RWPE1 (cell line): ENCODE data around the gene CFD.
"Not testable (repeated sequence)": the region's sequence is repeated elsewhere in the genome, so short reads cannot be mapped to it uniquely, and the experiment has no call there.

ENCODE experiments used
- CTCF ChIA-PET: fragments of 350-600 bp; sonication (Branson Sonifier 250); formaldehyde crosslinking; extraction: SDS; loops from one replicate; lab custom pipeline; 2021; lab: Yijun Ruan, JAX
- POLR2A ChIA-PET: fragments of 400-600 bp; formaldehyde crosslinking; extraction: SDS; loops from one replicate; lab custom pipeline; 2020; ENCODE audit warnings: antibody characterized with exemption; ENCODE audit not compliant: low non-redundant PET; lab: Yijun Ruan, JAX
- DNase-seq: peaks from one replicate; pipeline ENCODE4 v3.0.0; 2012; ENCODE audit warnings: low spot score
- H3K27ac ChIP-seq: fragments of 450-650 bp; 2 replicates; pipeline ENCODE4 v1.5.1; 2017
- TF ChIP-seq, protein P1 (sequence below): fragments of 450-650 bp; conservative IDR thresholded peaks from 2 replicates; pipeline ENCODE4 v1.5.1; 2017; ENCODE audit warnings: low read depth, mild to moderate bottlenecking

The CFD gene

DNA sequence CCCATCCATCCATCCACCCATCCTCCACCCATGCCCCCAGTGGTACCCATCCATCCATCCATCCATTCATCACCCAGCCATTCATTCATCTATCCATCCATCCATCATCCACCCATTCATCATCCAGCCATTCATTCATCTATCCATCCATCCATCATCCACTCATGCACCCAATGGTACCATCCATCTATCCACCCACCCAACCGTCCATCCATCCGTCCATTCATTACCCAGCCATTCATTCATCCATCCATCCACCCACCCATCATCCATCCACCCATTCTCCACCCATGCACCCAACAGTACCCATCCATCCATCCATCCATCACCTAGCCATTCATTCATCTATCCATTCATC, 43.0 kb upstream of the CFD start:
- TF ChIP-seq, protein P1, sequence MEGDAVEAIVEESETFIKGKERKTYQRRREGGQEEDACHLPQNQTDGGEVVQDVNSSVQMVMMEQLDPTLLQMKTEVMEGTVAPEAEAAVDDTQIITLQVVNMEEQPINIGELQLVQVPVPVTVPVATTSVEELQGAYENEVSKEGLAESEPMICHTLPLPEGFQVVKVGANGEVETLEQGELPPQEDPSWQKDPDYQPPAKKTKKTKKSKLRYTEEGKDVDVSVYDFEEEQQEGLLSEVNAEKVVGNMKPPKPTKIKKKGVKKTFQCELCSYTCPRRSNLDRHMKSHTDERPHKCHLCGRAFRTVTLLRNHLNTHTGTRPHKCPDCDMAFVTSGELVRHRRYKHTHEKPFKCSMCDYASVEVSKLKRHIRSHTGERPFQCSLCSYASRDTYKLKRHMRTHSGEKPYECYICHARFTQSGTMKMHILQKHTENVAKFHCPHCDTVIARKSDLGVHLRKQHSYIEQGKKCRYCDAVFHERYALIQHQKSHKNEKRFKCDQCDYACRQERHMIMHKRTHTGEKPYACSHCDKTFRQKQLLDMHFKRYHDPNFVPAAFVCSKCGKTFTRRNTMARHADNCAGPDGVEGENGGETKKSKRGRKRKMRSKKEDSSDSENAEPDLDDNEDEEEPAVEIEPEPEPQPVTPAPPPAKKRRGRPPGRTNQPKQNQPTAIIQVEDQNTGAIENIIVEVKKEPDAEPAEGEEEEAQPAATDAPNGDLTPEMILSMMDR = no peak
- ChIA-PET POLR2A (no interaction called here), CTCF (no interaction called here)
- H3K27ac ChIP-seq = no peak overlapping the region
- no peak for DNase-seq

DNA sequence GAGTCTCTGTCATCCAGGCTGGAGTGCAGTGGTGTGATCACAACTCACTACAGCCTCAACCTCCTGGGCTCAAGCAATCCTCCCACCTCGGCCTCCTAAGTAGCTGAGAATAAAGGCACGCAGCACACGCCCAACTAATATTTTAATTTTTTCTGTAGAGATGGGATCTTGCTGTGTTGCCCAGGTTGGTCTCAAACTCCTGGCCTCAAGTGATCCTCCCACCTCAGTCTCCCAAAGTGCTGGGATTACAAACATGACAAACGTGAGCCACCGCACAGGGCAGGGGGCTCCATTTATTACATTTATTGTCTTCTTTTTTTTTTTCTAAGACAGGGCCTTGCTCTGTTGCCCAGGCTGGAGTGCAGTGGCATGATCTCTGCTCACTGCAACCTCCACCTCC, 39.3 kb upstream of the CFD start:
- POLR2A ChIA-PET = not testable (repeated sequence)

DNA sequence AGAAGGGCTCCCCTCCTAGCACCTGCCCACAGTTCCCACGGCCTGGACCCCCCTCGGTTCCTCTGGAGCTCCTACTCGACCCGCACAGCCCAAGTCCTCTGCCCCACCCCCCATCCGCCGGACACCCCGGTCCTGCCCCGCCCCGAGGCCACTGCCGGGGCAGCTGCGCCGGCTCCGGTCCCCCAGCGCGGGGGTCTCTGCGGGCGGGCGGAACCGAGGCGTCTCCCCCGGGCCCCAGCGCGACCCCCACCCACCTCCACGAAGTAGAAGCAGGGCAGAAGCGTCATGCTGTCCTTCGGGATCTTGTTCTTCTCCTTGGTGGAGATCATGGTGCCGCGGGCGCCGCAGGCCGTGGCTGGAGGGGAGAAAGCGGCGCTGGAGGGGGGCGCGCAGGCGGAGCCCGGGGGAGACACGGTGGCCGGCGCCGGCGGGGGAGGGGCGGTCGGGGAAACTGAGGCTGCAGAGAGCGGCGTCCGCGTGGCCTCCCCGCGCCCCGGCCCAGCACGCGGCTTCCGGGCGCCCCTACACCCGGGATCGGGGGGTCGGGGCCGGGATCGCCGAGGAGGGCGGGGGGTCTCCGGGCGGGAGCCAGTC, 38.1 kb upstream of the CFD start:
- ChIA-PET POLR2A (no interaction called here), CTCF (no interaction called here)
- H3K27ac ChIP-seq = no peak overlapping the region
- DNase-seq = no peak
- TF ChIP-seq, protein P1 = no peak

More for the DNA sequence above, 39.3 kb upstream of the CFD start:
- H3K27ac ChIP-seq, DNase-seq: not testable (repeated sequence)
- CTCF ChIA-PET = interaction anchor here (0.6 to 0.7 kb wide), 2 partner anchors 17 to 238 kb away, joined by 3 to 4 read pairs; no protein-coding TSS in a partner anchor

DNA sequence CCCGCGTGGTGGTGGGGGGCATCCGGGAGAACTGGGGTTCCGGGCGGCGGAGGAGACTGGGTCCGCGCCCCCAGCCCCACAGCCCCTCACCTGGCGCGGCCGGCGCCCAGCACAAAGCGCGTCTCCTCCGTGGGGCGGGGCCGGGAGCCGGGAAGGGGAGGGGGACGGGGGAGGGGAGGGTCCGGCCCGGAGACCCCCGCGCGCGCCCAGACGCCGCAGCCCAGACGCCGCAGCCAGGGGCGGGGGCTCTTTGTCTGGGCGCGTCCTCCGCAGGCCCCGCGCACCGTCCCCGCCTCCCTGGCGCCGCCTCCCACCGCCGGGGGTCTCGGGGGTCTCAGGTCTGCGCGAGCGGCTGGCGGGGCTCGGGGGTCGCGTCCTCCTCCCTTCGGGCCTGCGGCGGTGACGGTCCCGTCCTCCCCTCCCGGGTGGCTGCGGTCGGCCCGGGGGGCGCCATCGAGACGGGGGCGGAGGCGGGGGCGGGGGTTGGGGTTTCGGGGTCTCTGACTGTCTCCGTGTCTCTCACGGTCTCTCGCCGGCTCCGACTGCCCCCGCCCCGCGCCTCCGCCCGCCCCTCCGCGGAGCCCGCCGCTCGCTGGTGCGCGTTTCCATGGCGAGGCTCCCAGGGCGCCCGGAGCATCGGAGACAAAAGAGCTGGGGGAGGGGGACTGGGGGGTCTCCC, 37.5 kb upstream of the CFD start, which contains the start of gene PLPPR3:
Gene PLPPR3, minus strand, starts transcription at position 131 of the 679 bp plus-strand sequence. CDS start 396 bp downstream, outside the sequence.
- DNase-seq = no peak
- TF ChIP-seq, protein P1 = no peak
- ChIA-PET POLR2A (no interaction called here), CTCF (no interaction called here)
- H3K27ac ChIP-seq = no peak within 1 kb of the TSS

DNA sequence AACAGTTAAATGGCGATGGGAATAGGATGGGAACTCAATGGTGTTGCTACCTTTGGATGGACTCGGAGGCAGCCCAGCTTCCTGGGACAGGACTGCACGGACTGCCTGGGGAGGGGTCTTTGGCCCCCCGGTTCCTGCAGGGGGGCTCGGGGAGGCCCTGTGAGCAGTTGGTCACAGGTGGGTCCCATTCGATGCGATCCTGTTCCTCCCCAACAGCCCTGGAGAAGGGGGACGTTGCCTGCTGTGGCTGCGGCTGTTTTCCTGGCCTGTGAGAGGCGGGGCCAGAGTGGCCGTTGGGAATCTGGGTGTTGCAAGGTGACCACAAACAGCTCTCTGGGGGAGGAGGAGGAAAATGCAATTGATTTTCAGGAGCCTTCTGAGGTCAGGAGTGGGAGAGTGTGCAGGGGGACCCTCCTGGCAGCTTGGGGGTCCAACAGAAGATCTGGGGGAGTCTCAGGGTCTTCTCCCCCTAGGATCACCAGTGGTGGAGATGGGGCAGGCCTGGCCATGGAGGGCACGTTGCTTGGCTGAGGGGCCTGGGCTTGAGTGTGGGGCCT, 35.8 kb upstream of the CFD start:
- no peak for DNase-seq
- TF ChIP-seq, protein P1 = no peak
- no peak overlapping the region for H3K27ac ChIP-seq
- CTCF ChIA-PET = interaction anchor here (0.8 kb wide), 1 partner anchor 161 kb away, joined by 3 read pairs; no protein-coding TSS in a partner anchor
- POLR2A ChIA-PET = no interaction called here

DNA sequence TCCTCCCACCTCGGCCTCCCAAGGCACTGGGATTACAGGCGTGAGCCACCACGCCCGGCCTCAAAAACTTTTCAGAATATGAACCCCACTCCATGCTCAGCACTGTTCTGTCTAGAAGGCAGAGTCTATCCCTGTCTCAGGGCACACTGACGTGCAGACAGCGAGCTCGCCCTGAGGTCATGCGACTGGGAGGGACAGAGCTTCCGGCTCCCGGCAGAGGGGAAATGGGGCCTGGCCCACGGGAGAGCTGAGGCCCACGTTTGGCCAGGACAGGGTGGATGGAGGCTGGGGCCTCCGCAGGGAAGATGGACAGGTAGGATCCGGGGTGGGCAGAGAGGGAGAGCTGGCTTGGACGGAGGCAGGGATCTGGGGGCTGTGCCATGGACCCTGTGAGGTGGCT, 34.6 kb upstream of the CFD start:
- TF ChIP-seq, protein P1 = no peak
- POLR2A ChIA-PET = no interaction called here
- CTCF ChIA-PET = no interaction called here
- no peak for DNase-seq
- no peak overlapping the region for H3K27ac ChIP-seq
